ENCODE data around the gene CXCR3. TPM values are rescaled to one million over a fixed set of nuclear protein-coding genes. Genes with fewer than 3 reads are reported as not detected.

CXCR3 gene
- total RNA-seq, 4 donors from 2014 or later, result 1.1 to 3.5 (median 1.3) TPM; not detected in 1

- WGBS, 2 donors (ENCODE audit: low coverage in 1 of 2), result 57% methylated on average over 9 of the region's 9 CpGs; no CpG with 5 or more reads in 1 of the 2 donors
- Histone ChIP-seq H3K36me3 (no peaks in the 10 kb centered on the region), H3K4me1 (peaks cover 17 to 68% (median 36%) of the 10 kb centered on the region in 4 donors), H3K27ac (peak overlapping the region; percentile 88 to 94 (median 91)), H3K27me3 (no peaks in the 10 kb centered on the region), H3K4me3 (no peak overlapping the region), H3K9me3 (no peaks in the 10 kb centered on the region)
- TF ChIP-seq CTCF (IDR thresholded peaks at IDR 0.05) (no peak), POLR2A (IDR thresholded peaks at IDR 0.05) (no peak), POLR2AphosphoS5 (IDR thresholded peaks at IDR 0.05) (no peak), EP300 (IDR thresholded peaks at IDR 0.05; ENCODE audit: low read depth) (no peak)
- in situ Hi-C loops (cut with MboI; ENCODE audit: low pct_ligation_motif_present in 1 of 4, low pct_unique_long_range_greater_than_20kb in 1 of 4, low sequenced_read_pairs in 3 of 4) (no loop called here), intact Hi-C loops (cut with DNase I; ENCODE audit: low total_unique reads) (no loop called here)
- DNase-seq, result no peak
Measured at GRCh38 chrX:71622032-71622575, 3.8 kb upstream of the CXCR3 start.

DNA sequence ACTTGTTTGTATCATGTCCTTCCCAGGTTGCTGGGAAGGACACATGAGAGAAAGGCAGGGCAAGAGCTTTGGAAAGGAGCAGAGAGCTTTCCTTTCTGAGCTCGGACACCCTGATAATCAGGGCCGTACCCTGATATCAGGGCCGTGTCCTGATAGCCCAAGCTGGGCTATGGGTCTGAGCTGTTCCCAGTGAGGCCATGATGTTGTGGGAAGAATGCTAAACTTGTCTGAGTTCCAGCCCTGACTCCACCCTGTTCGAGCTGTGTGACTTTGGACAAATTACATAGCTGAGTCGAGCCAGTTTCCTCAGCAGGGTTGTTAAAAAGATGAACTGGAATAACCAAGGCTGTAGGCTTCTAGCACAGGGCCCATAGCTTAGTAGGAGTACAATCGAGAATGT is 3.3 kb upstream of the CXCR3 start:
- Histone ChIP-seq H3K9me3 (no peaks in the 10 kb centered on the region), H3K36me3 (no peaks in the 10 kb centered on the region), H3K27ac (peak overlapping the region; percentile 88 to 94 (median 91)), H3K27me3 (no peaks in the 10 kb centered on the region), H3K4me3 (no peak overlapping the region), H3K4me1 (peaks cover 17 to 64% (median 33%) of the 10 kb centered on the region in 4 donors)
- intact Hi-C loops (cut with DNase I; ENCODE audit: low total_unique reads) (no loop called here), in situ Hi-C loops (cut with MboI; ENCODE audit: low pct_ligation_motif_present in 1 of 4, low pct_unique_long_range_greater_than_20kb in 1 of 4, low sequenced_read_pairs in 3 of 4) (no loop called here)
- WGBS, 2 donors (ENCODE audit: low coverage in 1 of 2), result 49% methylated on average over 6 of the region's 6 CpGs; no CpG with 5 or more reads in 1 of the 2 donors
- no peak for TF ChIP-seq CTCF (IDR thresholded peaks at IDR 0.05)
- no peak for TF ChIP-seq EP300 (IDR thresholded peaks at IDR 0.05; ENCODE audit: low read depth)
- no peak for TF ChIP-seq POLR2A (IDR thresholded peaks at IDR 0.05)
- TF ChIP-seq POLR2AphosphoS5 (IDR thresholded peaks at IDR 0.05), result no peak
- DNase-seq, result peak; percentile 47

DNA sequence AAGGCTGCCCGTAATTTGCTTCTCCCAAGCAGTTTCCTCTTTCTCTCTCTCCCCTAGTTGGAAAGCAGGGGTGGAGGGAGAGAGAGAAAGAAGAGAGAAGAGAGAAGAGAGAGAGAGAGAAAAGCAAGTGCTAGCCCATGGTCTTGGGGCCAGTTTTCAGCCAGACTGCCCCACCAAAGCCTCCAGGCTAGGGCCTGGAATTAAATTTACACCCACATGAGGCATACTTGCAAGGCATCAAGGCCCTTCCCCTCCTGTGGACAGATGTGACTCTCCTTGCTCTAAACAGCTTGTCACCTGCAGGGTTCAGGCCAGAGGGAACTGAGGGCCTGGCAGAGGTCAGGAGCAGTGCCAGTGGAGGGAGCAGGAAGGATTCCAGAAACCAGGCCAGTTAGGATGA is 1.7 kb upstream of the CXCR3 start:
- WGBS, 2 donors (ENCODE audit: low coverage in 1 of 2), result 67% methylated on average over 1 of the region's 1 CpG; no CpG with 5 or more reads in 1 of the 2 donors

DNA sequence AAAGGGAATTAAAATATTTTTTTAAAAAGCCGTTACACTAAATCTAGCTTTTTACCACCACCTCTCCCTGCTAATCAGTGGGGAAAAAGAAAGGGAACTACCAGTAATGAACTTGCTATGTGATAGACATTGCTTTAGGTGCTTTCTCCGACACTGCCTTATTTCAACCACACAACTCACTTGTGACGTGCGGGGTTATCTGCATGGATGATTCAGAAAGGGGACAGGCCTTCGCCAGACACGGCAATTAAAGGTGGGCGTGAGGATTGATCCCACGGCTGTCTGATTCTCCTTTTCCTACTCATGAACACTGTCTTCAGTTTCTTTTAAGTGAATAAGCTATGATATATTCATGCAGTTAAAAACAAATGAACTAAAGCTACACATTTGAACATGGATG is 882 bp upstream of the CXCR3 start:
- Histone ChIP-seq H3K27me3 (no peaks in the 10 kb centered on the region), H3K4me1 (peaks cover 17 to 46% (median 33%) of the 10 kb centered on the region in 4 donors), H3K36me3 (no peaks in the 10 kb centered on the region), H3K4me3 (no peak overlapping the region), H3K27ac (peak overlapping the region in 3 of 4 donors; percentile 68 to 84 (median 81)), H3K9me3 (no peaks in the 10 kb centered on the region)
- 82% methylated on average over 8 of the region's 8 CpGs; no CpG with 5 or more reads in 1 of the 2 donors for WGBS, 2 donors (ENCODE audit: low coverage in 1 of 2)
- intact Hi-C loops (cut with DNase I; ENCODE audit: low total_unique reads) (no loop called here), in situ Hi-C loops (cut with MboI; ENCODE audit: low pct_ligation_motif_present in 1 of 4, low pct_unique_long_range_greater_than_20kb in 1 of 4, low sequenced_read_pairs in 3 of 4) (no loop called here)
- TF ChIP-seq POLR2AphosphoS5 (IDR thresholded peaks at IDR 0.05) (no peak), POLR2A (IDR thresholded peaks at IDR 0.05) (no peak), CTCF (IDR thresholded peaks at IDR 0.05) (no peak), EP300 (IDR thresholded peaks at IDR 0.05; ENCODE audit: low read depth) (no peak)
- DNase-seq, result no peak

More for the DNA sequence above, 1.7 kb upstream of the CXCR3 start:
- H3K9me3 ChIP-seq, result no peaks in the 10 kb centered on the region
- H3K27ac ChIP-seq, result peak overlapping the region in 1 of 4 donors; percentile 35
- no peak overlapping the region for H3K4me3 ChIP-seq
- H3K4me1 ChIP-seq, result peaks cover 17 to 51% (median 33%) of the 10 kb centered on the region in 4 donors
- no peaks in the 10 kb centered on the region for H3K36me3 ChIP-seq
- TF ChIP-seq CTCF (IDR thresholded peaks at IDR 0.05) (no peak), POLR2A (IDR thresholded peaks at IDR 0.05) (no peak), EP300 (IDR thresholded peaks at IDR 0.05; ENCODE audit: low read depth) (no peak), POLR2AphosphoS5 (IDR thresholded peaks at IDR 0.05) (no peak)
- no peak for DNase-seq
- H3K27me3 ChIP-seq, result no peaks in the 10 kb centered on the region
- in situ Hi-C loops (cut with MboI; ENCODE audit: low pct_ligation_motif_present in 1 of 4, low pct_unique_long_range_greater_than_20kb in 1 of 4, low sequenced_read_pairs in 3 of 4) (no loop called here), intact Hi-C loops (cut with DNase I; ENCODE audit: low total_unique reads) (no loop called here)

All from transverse colon (tissue), 4 donors.